GM10266 (cell line): ENCODE data around the gene APBA2.

Experiments
- DNase-seq: peaks from one replicate; pipeline ENCODE4 v3.0.0; 2012; ENCODE audit errors: extremely low spot score
- CTCF ChIP-seq: IDR thresholded peaks from 2 replicates; pipeline ENCODE4 v1.5.1; 2012; ENCODE audit warnings: mild to moderate bottlenecking, low read depth; ENCODE audit not compliant: control insufficient read depth, insufficient read depth; ENCODE audit errors: missing control alignments

The APBA2 gene

GRCh38 chr15:29121369-29121656 is 235.5 kb downstream of the APBA2 start:
- DNase-seq = no peak
- TF ChIP-seq CTCF = no peak

- TF ChIP-seq CTCF = no peak
- DNase-seq = no peak
Observed at GRCh38 chr15:29121907-29122306, 236.1 kb downstream of the APBA2 start.

- no peak for TF ChIP-seq CTCF
- DNase-seq = no peak
Observed at GRCh38 chr15:29122506-29122905, 236.7 kb downstream of the APBA2 start.

GRCh38 chr15:29123171-29123570 is 237.4 kb downstream of the APBA2 start:
- no peak for DNase-seq
- no peak for TF ChIP-seq CTCF

- DNase-seq = no peak
- TF ChIP-seq CTCF = no peak
Observed at GRCh38 chr15:29123991-29124390, 238.2 kb downstream of the APBA2 start.

- TF ChIP-seq CTCF = no peak
- no peak for DNase-seq
Observed at GRCh38 chr15:29124581-29125381, 239.0 kb downstream of the APBA2 start.

GRCh38 chr15:29125382-29126207 is 239.8 kb downstream of the APBA2 start:
- no peak for TF ChIP-seq CTCF
- no peak for DNase-seq
